NCI-H2171 (cell line): ENCODE results near the gene PCDHA2.
"Not testable (repeated sequence)": the region's sequence is repeated elsewhere in the genome, so short reads cannot be mapped to it uniquely, and the experiment has no call there.

Source experiments
- DNase-seq: peaks from one replicate; lab custom pipeline; 2025; lab: John Stamatoyannopoulos, UW

PCDHA2 gene

GRCh38 chr5:140821375-140822280, 27.0 kb downstream of the PCDHA2 start, which contains the start of gene PCDHA5:
PCDHA5 (plus strand) TSS chr5:140821613.
- DNase-seq, result no peak

- no peak for DNase-seq
These were observed 27.6 kb downstream of the PCDHA2 start for GRCh38 chr5:140822281-140822629.

- DNase-seq, result not testable (repeated sequence)
These were observed 28.3 kb downstream of the PCDHA2 start for GRCh38 chr5:140822969-140823368.

DNA sequence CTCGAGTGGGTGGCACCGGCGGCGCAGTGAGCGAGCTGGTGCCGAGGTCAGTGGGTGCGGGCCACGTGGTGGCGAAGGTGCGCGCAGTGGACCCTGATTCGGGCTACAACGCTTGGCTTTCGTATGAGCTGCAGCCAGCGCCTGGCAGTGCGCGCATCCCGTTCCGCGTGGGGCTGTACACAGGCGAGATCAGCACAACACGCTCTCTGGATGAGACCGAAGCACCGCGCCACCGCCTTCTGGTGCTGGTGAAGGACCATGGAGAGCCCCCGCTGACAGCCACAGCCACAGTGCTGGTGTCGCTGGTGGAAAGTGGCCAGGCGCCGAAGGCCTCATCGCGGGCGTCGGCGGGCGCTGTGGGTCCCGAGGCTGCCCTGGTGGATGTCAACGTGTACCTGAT, 28.8 kb downstream of the PCDHA2 start:
- DNase-seq, result no peak

- peak; percentile 31 for DNase-seq
These were observed 33.2 kb downstream of the PCDHA2 start, which contains the start of gene PCDHA6 for GRCh38 chr5:140827704-140828361. PCDHA6 (plus strand) TSS chr5:140827960; CDS start chr5:140828092, 132 bp downstream.

GRCh38 chr5:140828362-140828737, 33.7 kb downstream of the PCDHA2 start:
- DNase-seq, result peak; percentile 34

DNA sequence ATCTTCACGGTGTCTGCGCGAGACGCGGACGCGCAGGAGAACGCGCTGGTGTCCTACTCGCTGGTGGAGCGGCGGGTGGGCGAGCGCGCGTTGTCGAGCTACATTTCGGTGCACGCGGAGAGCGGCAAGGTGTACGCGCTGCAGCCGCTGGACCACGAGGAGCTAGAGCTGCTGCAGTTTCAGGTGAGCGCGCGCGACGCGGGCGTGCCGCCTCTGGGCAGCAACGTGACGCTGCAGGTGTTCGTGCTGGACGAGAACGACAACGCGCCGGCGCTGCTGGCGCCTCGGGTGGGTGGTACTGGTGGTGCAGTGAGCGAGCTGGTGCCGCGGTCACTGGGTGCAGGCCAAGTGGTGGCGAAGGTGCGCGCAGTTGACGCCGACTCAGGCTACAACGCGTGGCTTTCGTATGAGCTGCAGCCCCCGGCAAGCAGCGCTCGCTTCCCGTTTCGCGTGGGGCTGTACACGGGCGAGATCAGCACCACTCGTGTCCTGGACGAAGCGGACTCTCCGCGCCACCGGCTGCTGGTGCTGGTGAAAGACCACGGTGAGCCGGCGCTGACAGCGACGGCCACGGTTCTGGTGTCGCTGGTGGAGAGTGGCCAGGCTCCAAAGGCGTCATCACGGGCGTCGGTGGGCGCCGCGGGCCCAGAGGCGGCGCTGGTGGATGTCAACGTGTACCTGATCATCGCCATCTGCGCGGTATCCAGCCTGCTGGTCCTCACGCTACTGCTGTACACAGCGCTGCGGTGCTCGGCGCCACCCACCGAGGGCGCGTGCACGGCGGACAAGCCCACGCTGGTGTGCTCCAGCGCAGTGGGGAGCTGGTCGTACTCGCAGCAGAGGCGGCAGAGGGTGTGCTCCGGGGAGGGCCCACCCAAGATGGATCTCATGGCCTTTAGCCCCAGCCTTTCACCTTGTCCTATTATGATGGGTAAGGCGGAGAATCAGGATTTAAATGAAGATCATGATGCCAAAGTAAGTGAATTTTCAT, 35.2 kb downstream of the PCDHA2 start:
- not testable (repeated sequence) for DNase-seq

DNA sequence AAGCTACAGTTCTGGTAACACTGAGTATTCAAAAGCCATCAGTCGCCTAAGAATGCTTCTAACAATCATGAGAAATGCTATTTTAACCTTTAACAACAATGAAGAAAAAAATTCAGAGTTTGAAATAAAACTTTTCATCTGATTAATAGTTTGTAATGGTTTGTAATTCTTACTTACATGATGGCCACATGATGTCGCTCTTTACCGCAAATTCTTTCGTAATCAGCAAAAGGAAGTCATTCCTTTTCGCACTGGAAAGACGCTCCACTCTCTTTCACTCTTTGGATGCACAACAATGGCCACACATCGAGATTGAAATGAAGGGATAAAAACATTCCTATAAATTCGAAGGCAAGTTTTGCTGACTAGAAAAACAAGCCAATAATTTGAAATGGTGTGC, 39.3 kb downstream of the PCDHA2 start, which contains the start of gene PCDHA7:
TSS of gene PCDHA7 (plus strand) at position 277 of the 400 bp plus-strand sequence. CDS start at position 392, 115 bp downstream.
- DNase-seq, result no peak

- not testable (repeated sequence) for DNase-seq
These were observed 39.9 kb downstream of the PCDHA2 start for GRCh38 chr5:140834439-140835008.

DNA sequence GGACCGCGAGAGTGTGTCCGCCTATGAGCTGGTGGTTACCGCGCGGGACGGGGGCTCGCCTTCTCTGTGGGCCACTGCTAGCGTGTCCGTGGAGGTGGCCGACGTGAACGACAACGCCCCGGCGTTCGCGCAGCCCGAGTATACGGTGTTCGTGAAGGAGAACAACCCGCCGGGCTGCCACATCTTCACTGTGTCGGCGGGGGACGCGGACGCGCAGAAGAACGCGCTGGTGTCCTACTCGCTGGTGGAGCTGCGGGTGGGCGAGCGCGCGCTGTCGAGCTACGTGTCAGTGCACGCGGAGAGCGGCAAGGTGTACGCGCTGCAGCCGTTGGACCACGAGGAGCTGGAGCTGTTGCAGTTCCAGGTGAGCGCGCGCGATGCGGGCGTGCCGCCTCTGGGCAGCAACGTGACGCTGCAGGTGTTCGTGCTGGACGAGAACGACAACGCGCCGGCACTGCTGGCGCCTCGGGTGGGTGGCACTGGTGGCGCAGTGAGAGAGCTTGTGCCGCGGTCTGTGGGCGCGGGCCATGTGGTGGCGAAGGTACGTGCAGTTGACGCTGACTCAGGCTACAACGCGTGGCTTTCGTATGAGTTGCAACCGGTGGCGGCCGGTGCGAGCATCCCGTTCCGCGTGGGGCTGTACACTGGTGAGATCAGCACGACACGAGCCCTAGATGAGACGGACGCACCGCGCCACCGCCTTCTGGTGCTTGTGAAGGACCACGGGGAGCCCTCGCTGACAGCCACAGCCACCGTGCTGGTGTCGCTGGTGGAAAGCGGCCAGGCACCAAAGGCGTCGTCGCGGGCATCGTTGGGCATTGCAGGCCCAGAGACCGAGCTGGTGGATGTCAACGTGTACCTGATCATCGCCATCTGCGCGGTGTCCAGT, 41.2 kb downstream of the PCDHA2 start:
- no peak for DNase-seq

GRCh38 chr5:140840978-140841962, 46.6 kb downstream of the PCDHA2 start, which contains the start of gene PCDHA8:
PCDHA8 (plus strand) TSS chr5:140841187; CDS start chr5:140841322, 135 bp downstream.
- no peak for DNase-seq

- DNase-seq, result no peak
These were observed 48.4 kb downstream of the PCDHA2 start for GRCh38 chr5:140842798-140843733.
